Loucy (cell line): ENCODE measurements around the gene ADARB2.

Experiments used
- H2AFZ ChIP-seq: fragments of 200-600 bp; sonication (generic); 2 replicates; pipeline ENCODE4 v1.6.0; 2016; ENCODE audit warnings: antibody characterized with exemption, mild to moderate bottlenecking, low read length, moderate library complexity
- H3F3A ChIP-seq: fragments of 200-600 bp; 2 replicates; pipeline ENCODE4 v1.6.0; 2016; ENCODE audit warnings: antibody characterized with exemption, low read depth, mild to moderate bottlenecking
- H3K27me3 ChIP-seq: fragments of 200-600 bp; sonication (generic); 2 replicates; pipeline ENCODE4 v1.6.1; 2014; ENCODE audit warnings: low read length, mild to moderate bottlenecking; ENCODE audit not compliant: insufficient read depth, poor library complexity, severe bottlenecking
- H3K36me3 ChIP-seq: fragments of 200-600 bp; sonication (generic); 2 replicates; pipeline ENCODE4 v1.6.1; 2016; ENCODE audit warnings: low read length; ENCODE audit not compliant: insufficient read depth
- H3K4me1 ChIP-seq: fragments of 200-600 bp; sonication (generic); 2 replicates; pipeline ENCODE4 v1.5.1; 2014; ENCODE audit warnings: low read length, mild to moderate bottlenecking; ENCODE audit not compliant: insufficient read depth, poor library complexity, severe bottlenecking
- H3K4me2 ChIP-seq: fragments of 200-600 bp; sonication (generic); 2 replicates; pipeline ENCODE4 v1.6.0; 2014; ENCODE audit warnings: antibody characterized with exemption, low read length, low read depth, mild to moderate bottlenecking; ENCODE audit not compliant: poor library complexity, severe bottlenecking
- H3K4me3 ChIP-seq: fragments of 200-600 bp; sonication (generic); 2 replicates; pipeline ENCODE4 v1.5.1; 2014; ENCODE audit warnings: low read length, mild to moderate bottlenecking, mixed read lengths; ENCODE audit not compliant: poor library complexity, severe bottlenecking
- H3K79me2 ChIP-seq: fragments of 200-600 bp; sonication (generic); 2 replicates; pipeline ENCODE4 v1.6.1; 2014; ENCODE audit warnings: low read length; ENCODE audit not compliant: insufficient read depth
- H3K9ac ChIP-seq: fragments of 200-600 bp; sonication (generic); 2 replicates; pipeline ENCODE4 v1.6.0; 2014; ENCODE audit warnings: mild to moderate bottlenecking, low read depth, low read length, moderate library complexity; ENCODE audit not compliant: poor library complexity, severe bottlenecking
- H3K9me2 ChIP-seq: fragments of 200-600 bp; sonication (generic); replicated peaks from 2 replicates; pipeline ENCODE4 v1.6.1; 2016; ENCODE audit warnings: low read depth, low read length, mixed read lengths
- H3K9me3 ChIP-seq: fragments of 200-600 bp; sonication (generic); 2 replicates; pipeline ENCODE4 v1.6.1; 2014; ENCODE audit warnings: mild to moderate bottlenecking, antibody characterized with exemption, low read length, low read depth; ENCODE audit not compliant: insufficient read depth
- H4K20me1 ChIP-seq: fragments of 200-600 bp; sonication (generic); 2 replicates; pipeline ENCODE4 v1.6.0; 2014; ENCODE audit warnings: antibody characterized with exemption, low read length, mild to moderate bottlenecking; ENCODE audit not compliant: insufficient read depth, poor library complexity, severe bottlenecking
- CTCF ChIP-seq: fragments of 200-600 bp; sonication (generic); conservative IDR thresholded peaks from 2 replicates; pipeline ENCODE4 v1.5.1; 2014; ENCODE audit warnings: mild to moderate bottlenecking, antibody characterized with exemption, low read length
- EZH2phosphoT487 ChIP-seq: fragments of 200-600 bp; IDR thresholded peaks from 2 replicates; pipeline ENCODE4 v1.6.1; 2018; ENCODE audit warnings: antibody characterized with exemption, mild to moderate bottlenecking, moderate library complexity, borderline replicate concordance

ADARB2 gene

GRCh38 chr10:1743141-1743540 is 5.8 kb upstream of the ADARB2 start:
- H2AFZ ChIP-seq, result no peak overlapping the region
- H3K4me1 ChIP-seq, result no peaks in the 10 kb centered on the region
- no peaks in the 10 kb centered on the region for H3F3A ChIP-seq
- no peaks in the 10 kb centered on the region for H4K20me1 ChIP-seq
- H3K4me2 ChIP-seq, result no peak overlapping the region
- no peak overlapping the region for H3K9ac ChIP-seq
- H3K36me3 ChIP-seq, result no peaks in the 10 kb centered on the region
- no peak overlapping the region for H3K4me3 ChIP-seq
- no peaks in the 10 kb centered on the region for H3K9me3 ChIP-seq
- TF ChIP-seq CTCF, result no peak
- no peak for TF ChIP-seq EZH2phosphoT487
- no peaks in the 10 kb centered on the region for H3K9me2 ChIP-seq
- no peaks in the 10 kb centered on the region for H3K79me2 ChIP-seq
- peaks cover 9% of the 10 kb centered on the region for H3K27me3 ChIP-seq

GRCh38 chr10:1741450-1741849 is 4.1 kb upstream of the ADARB2 start:
- H3K27me3 ChIP-seq, result peaks cover 9% of the 10 kb centered on the region
- no peaks in the 10 kb centered on the region for H3K79me2 ChIP-seq
- no peaks in the 10 kb centered on the region for H4K20me1 ChIP-seq
- H2AFZ ChIP-seq, result no peak overlapping the region
- H3K4me3 ChIP-seq, result no peak overlapping the region
- H3K36me3 ChIP-seq, result no peaks in the 10 kb centered on the region
- no peak overlapping the region for H3K9ac ChIP-seq
- H3K9me3 ChIP-seq, result no peaks in the 10 kb centered on the region
- TF ChIP-seq CTCF (no peak), EZH2phosphoT487 (no peak)
- no peak overlapping the region for H3K4me2 ChIP-seq
- no peaks in the 10 kb centered on the region for H3K9me2 ChIP-seq
- no peaks in the 10 kb centered on the region for H3F3A ChIP-seq
- no peaks in the 10 kb centered on the region for H3K4me1 ChIP-seq

- Histone ChIP-seq H3K9ac (no peak overlapping the region), H3K36me3 (no peaks in the 10 kb centered on the region), H3K27me3 (peaks cover 15% of the 10 kb centered on the region), H3K79me2 (no peaks in the 10 kb centered on the region), H4K20me1 (no peaks in the 10 kb centered on the region), H3K4me3 (no peak overlapping the region), H2AFZ (no peak overlapping the region), H3F3A (no peaks in the 10 kb centered on the region), H3K4me2 (no peak overlapping the region), H3K9me2 (no peaks in the 10 kb centered on the region), H3K4me1 (no peaks in the 10 kb centered on the region), H3K9me3 (no peaks in the 10 kb centered on the region)
- TF ChIP-seq EZH2phosphoT487 (no peak), CTCF (no peak)
Observed at GRCh38 chr10:1739751-1740150, 2.4 kb upstream of the ADARB2 start.
